Right lobe of liver (tissue), 6 donors: ENCODE data around the gene STMN3. TPM values are rescaled to one million over a fixed set of nuclear protein-coding genes. Genes with fewer than 3 reads are reported as not detected.
A peak's percentile ranks its signal among the peaks of the same experiment; 100 is the strongest.

Source experiments
- ATAC-seq, 4 donors: fragments of 200-7000 bp; cut with Tn5 transposase; one replicate each; pipeline ENCODE4 v1.9.1; 2020; ENCODE audit warnings: mild to moderate bottlenecking in 4 of 4, moderate library complexity in 4 of 4
- DNase-seq, 3 donors: peaks; one replicate each; pipeline ENCODE4 v3.0.0-alpha.2; 2020
- H3K27ac ChIP-seq, 3 donors: fragments of 200-600 bp; one replicate each; pipeline ENCODE4 v1.8.0; 2022
- H3K27me3 ChIP-seq, 2 donors: fragments of 200-600 bp; one replicate each; pipeline ENCODE4 v1.8.0; 2022
- H3K36me3 ChIP-seq, 4 donors: fragments of 200-600 bp; sonication (generic) in 1 of 4; one replicate each; pipeline versions ENCODE4 v1.5.1 to v1.8.0; 2017 to 2022; ENCODE audit warnings: control low read depth in 1 of 4
- H3K4me1 ChIP-seq, 4 donors: fragments of 200-600 bp; sonication (generic) in 1 of 4; one replicate each; pipeline versions ENCODE4 v1.5.1 to v1.8.0; 2017 to 2022; ENCODE audit warnings: control low read depth in 1 of 4
- H3K4me3 ChIP-seq, 3 donors: fragments of 200-600 bp; one replicate each; pipeline ENCODE4 v1.8.0; 2022
- H3K9me3 ChIP-seq, 4 donors: fragments of 200-600 bp; sonication (generic) in 1 of 4; one replicate each; pipeline versions ENCODE4 v1.5.1 to v1.8.0; 2017 to 2022; ENCODE audit warnings: control low read depth in 1 of 4
- POLR2A ChIP-seq: fragments of 450-650 bp; IDR thresholded peaks from one replicate; pipeline ENCODE4 v1.6.1; 2017; ENCODE audit warnings: antibody characterized with exemption, mild to moderate bottlenecking
- WGBS: methylation state at CpG from one replicate; pipeline ENCODE4 v1.1.6; 2018; ENCODE audit warnings: low coverage, low lambda C conversion rate; ENCODE audit not compliant: insufficient coverage; ENCODE audit errors: missing lambda C conversion rate; 5-methylcytosine and 5-hydroxymethylcytosine counted together
- intact Hi-C, 2 donors: fragments of 100-400 bp; cut with DNase I; formaldehyde crosslinking; loops; one replicate each; pipeline versions ENCODE4 v1.11.2 to v1.14.1; 2022
- total RNA-seq, 6 experiments: library from RNA; depleted of rRNA in 2 of 6; stranded (reverse); fragments of >200 nt in 2 of 6; fragmentation: NEBNext Ultra II Directional in 3 of 6; extraction: Animal tissue kit (Norgen Biotek cat#: 25700) in 3 of 6; gene quantifications; one replicate each; pipeline versions ENCODE4 v1.1.0 to v1.2.4, GENCODE V29; 2016 to 2023
- TF ChIP-seq, protein P1 (sequence below), 4 donors: fragments of 200-600 bp in 3 of 4; fragments of 450-650 bp in 1 of 4; IDR thresholded peaks; one replicate each; pipeline versions ENCODE4 v1.5.1 to v1.8.0; 2016 to 2022; ENCODE audit warnings: antibody characterized with exemption in 4 of 4, mild to moderate bottlenecking in 2 of 4
- donor health status: DM: no; HTN: yes; CAD: no.
- donor health status: DM: no; HTN: no; CAD: no.
- donor health status: DM: no; HTN: no; CAD: no.
- donor health status: DM: no; HTN: yes; CAD: no.
- donor health status: DM: no; HTN: yes; CAD: no.

The STMN3 gene
- total RNA-seq, 6 experiments from 2014 or later: 0.43 to 1.6 (median 0.77) TPM

DNA sequence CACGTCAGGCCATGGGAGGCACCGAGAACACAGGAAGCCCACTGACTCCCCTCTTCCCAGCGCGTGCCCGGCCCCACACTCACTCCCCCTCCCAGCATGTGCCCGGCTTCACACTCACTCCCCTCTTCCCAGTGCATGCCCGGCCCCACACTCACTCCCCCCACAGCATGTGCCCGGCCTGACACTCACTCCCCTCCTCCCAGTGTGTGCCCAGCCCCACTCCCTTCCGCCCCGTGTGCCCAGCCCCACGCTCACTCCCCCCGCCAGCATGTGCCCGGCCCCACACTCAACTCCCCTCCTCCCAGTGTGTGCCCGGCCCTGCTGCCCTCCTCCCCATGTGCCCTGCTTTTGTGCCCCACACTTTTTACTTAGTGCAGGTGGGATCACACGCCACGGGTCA, 14.6 kb upstream of the STMN3 start:
- TF ChIP-seq POLR2A: no peak
- TF ChIP-seq, protein P1, sequence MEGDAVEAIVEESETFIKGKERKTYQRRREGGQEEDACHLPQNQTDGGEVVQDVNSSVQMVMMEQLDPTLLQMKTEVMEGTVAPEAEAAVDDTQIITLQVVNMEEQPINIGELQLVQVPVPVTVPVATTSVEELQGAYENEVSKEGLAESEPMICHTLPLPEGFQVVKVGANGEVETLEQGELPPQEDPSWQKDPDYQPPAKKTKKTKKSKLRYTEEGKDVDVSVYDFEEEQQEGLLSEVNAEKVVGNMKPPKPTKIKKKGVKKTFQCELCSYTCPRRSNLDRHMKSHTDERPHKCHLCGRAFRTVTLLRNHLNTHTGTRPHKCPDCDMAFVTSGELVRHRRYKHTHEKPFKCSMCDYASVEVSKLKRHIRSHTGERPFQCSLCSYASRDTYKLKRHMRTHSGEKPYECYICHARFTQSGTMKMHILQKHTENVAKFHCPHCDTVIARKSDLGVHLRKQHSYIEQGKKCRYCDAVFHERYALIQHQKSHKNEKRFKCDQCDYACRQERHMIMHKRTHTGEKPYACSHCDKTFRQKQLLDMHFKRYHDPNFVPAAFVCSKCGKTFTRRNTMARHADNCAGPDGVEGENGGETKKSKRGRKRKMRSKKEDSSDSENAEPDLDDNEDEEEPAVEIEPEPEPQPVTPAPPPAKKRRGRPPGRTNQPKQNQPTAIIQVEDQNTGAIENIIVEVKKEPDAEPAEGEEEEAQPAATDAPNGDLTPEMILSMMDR (IDR thresholded peaks at IDR 0.05): no peak
- WGBS: 96% methylated on average over 13 of the region's 16 CpGs

DNA sequence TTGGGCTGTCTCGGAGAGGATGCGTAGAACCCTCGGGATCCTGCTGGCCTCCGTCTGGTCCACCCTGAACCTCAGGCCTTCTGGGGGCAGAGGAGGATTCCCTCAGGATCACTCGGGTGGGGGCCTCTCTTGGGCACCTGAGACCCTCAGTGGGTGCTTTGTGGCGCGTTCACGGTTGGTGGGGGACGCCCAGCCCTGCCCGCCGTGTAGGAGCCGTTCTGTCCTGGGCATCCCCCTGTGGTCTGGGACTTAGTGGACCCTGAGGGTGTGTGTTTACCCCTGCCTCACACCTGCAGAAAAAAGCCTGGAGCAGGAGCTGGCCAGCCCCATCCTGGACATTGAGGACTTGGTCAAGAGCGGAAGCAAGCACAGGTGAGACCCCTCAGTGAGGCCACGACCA, 12.5 kb upstream of the STMN3 start:
- no peak overlapping the region for H3K27ac ChIP-seq
- H3K27me3 ChIP-seq: no peaks in the 10 kb centered on the region
- DNase-seq (no peak), ATAC-seq (no peak)
- WGBS: 100% methylated on average over 1 of the region's 14 CpGs
- no peak for TF ChIP-seq POLR2A
- TF ChIP-seq, protein P1 (IDR thresholded peaks at IDR 0.05): no peak
- H3K4me1 ChIP-seq: no peaks in the 10 kb centered on the region
- intact Hi-C loops: no loop called here
- H3K36me3 ChIP-seq: peaks cover 0 to 20% (median 4%) of the 10 kb centered on the region in 4 donors
- no peak overlapping the region for H3K4me3 ChIP-seq
- no peaks in the 10 kb centered on the region for H3K9me3 ChIP-seq

More for the DNA sequence above, 14.6 kb upstream of the STMN3 start:
- intact Hi-C loops: no loop called here
- ATAC-seq (peak in 1 of 4 donors; percentile 6), DNase-seq (no peak)
- Histone ChIP-seq H3K4me1 (no peaks in the 10 kb centered on the region), H3K36me3 (peaks cover 0 to 9% (median under 1%) of the 10 kb centered on the region in 4 donors), H3K9me3 (no peaks in the 10 kb centered on the region), H3K4me3 (no peak overlapping the region), H3K27ac (no peak overlapping the region), H3K27me3 (no peaks in the 10 kb centered on the region)

DNA sequence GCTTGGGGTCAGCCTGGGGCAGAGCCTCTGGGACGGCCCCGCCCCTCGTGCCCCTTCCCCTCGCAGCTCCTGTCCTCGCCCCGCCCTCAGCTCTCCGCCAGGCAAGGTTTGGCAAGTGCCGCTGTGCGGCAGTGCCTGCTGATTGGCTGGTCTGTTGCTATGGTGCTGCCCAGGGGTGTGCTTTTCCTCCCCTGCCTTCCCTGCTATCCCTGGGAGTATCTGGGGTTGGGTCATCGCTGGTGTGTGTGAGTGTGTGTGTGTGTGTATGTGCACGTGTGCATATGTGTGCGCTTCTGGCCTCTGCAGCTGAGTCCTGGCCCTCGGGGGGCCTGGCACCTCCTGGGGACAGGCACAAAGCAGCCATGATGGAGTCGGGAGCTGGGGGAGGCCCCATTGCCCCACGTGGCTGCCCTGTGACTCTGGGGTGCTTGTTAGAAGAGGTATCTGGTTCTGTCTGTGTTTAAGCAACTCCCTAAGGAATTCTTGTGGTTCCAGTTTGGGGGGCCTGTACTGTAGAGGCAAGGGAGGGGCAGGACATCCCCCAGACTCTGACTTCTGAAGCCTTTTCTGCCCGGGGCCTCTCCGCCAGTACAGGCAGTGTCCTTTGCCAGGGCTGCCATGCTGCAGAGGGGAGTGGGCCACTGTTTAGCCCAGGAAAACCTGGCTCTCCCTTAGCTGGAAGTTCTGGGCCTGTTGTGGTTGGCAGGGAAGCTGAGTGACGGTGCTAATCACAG, 11.8 kb upstream of the STMN3 start:
- intact Hi-C loops: no loop called here
- no peaks in the 10 kb centered on the region for H3K4me1 ChIP-seq
- DNase-seq: no peak
- H3K4me3 ChIP-seq: no peak overlapping the region
- TF ChIP-seq POLR2A: no peak
- TF ChIP-seq, protein P1 (IDR thresholded peaks at IDR 0.05): no peak
- no peaks in the 10 kb centered on the region for H3K27me3 ChIP-seq
- H3K9me3 ChIP-seq: no peaks in the 10 kb centered on the region
- H3K36me3 ChIP-seq: peaks cover 0 to 20% (median 4%) of the 10 kb centered on the region in 4 donors
- H3K27ac ChIP-seq: no peak overlapping the region
- ATAC-seq: peak in 1 of 4 donors; percentile 16
- 43% methylated on average over 1 of the region's 18 CpGs for WGBS

DNA sequence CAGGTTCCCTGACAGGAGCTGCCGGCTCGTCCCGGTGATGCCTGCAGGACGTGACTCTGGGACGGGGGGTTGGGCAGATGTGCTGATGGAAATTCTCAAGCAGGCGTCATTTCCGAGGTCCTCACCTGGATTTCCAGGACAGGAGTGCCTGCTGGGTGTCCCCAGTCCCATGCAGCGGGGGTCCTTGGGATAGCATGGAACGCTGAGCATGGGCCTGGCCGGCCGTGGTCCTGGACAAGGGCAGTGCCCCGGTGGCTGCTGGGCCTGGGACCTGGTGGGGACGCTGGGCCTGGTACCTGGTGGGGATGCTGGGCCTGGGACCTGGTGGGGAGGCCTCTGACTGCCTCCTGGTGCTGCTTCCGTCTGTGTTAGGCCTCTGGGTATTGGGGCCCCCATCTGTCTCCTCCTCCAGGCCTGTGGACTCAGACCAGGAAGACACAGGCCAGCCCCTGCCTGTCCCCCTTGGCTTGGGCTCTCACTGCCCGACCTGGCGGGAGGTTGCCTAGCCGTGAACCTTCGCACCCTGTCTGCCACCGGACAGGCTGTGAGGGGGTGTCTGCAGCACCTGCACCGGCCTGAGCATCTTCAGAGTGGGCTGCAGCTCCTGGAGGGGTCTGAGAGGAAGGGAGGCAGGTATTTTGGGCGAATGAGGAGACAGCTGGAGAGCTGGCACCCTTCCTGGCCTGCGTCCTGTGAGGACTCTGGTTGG, 11.1 kb upstream of the STMN3 start:
- ATAC-seq: no peak
- WGBS: no CpG with 5 or more reads among the region's 22 CpGs
- TF ChIP-seq, protein P1 (IDR thresholded peaks at IDR 0.05): no peak
- no peak for TF ChIP-seq POLR2A
- Histone ChIP-seq H3K9me3 (no peaks in the 10 kb centered on the region), H3K27ac (no peak overlapping the region), H3K4me1 (peaks cover 0 to 4% (median 1%) of the 10 kb centered on the region in 4 donors), H3K4me3 (no peak overlapping the region), H3K27me3 (no peaks in the 10 kb centered on the region), H3K36me3 (peaks cover 0 to 20% (median 4%) of the 10 kb centered on the region in 4 donors)
- intact Hi-C loops: no loop called here
- DNase-seq: no peak
